T-cell (primary cell): Measurements from ENCODE around the gene MOCS2. TPM values are rescaled to one million over a fixed set of nuclear protein-coding genes. Genes with fewer than 3 reads are reported as not detected.

Source experiments
- ATAC-seq, 4 experiments: fragments of 200-7000 bp in 3 of 4; fragments of 150-1000 bp in 1 of 4; cut with Tn5 transposase; replicated peaks in 1 of 4; 1 replicate in 3 of 4; 2 replicates in 1 of 4; pipeline ENCODE4 v1.10.0; 2021; ENCODE audit warnings: moderate library complexity in 3 of 4, mild to moderate bottlenecking in 2 of 4, moderate number of reproducible peaks in 1 of 4
- CTCF ChIA-PET, 2 donors: fragments of 300-600 bp; sonication (Branson Sonifier 250); formaldehyde crosslinking; loops; one replicate each; lab custom pipeline; 2022; ENCODE audit warnings: antibody characterized with exemption in 2 of 2; lab: Charles Lee
- POLR2A ChIA-PET, 2 donors: fragments of 300-600 bp; sonication (Branson Sonifier 250); formaldehyde crosslinking; loops; one replicate each; lab custom pipeline; 2022; ENCODE audit warnings: antibody characterized with exemption in 2 of 2; lab: Charles Lee
- DNase-seq, 35 experiments: peaks; one replicate each; pipeline versions ENCODE4 v3.0.0 to v3.0.0-alpha.2; 2013 to 2023
- H3K27ac ChIP-seq: one replicate; pipeline ENCODE4 v1.5.1; 2013; ENCODE audit warnings: low read length
- H3K27me3 ChIP-seq, 2 experiments: replicated peaks in 1 of 2; 1 replicate in 1 of 2; 2 replicates in 1 of 2; pipeline versions ENCODE4 v1.6.1 to v1.7.0; 2013; ENCODE audit warnings: low read length in 1 of 2, mixed read lengths in 1 of 2; ENCODE audit not compliant: control insufficient read depth in 2 of 2, insufficient read depth in 2 of 2; ENCODE audit errors: extremely low read depth in 1 of 2
- H3K36me3 ChIP-seq, 2 donors: 1 replicate in 1 of 2; 2 replicates in 1 of 2; pipeline versions ENCODE4 v1.6.1 to v1.7.0; 2013; ENCODE audit warnings: low read length in 1 of 2; ENCODE audit not compliant: control insufficient read depth in 2 of 2, insufficient read depth in 1 of 2; ENCODE audit errors: extremely low read depth in 1 of 2
- H3K4me1 ChIP-seq, 2 experiments: 1 replicate in 1 of 2; 2 replicates in 1 of 2; pipeline versions ENCODE4 v1.6.1 to v1.7.0; 2013; ENCODE audit warnings: low read length in 2 of 2, mixed read lengths in 1 of 2; ENCODE audit not compliant: insufficient read depth in 2 of 2, control insufficient read depth in 1 of 2; ENCODE audit errors: extremely low read depth in 1 of 2
- H3K4me3 ChIP-seq, 2 donors: 1 replicate in 1 of 2; 2 replicates in 1 of 2; pipeline versions ENCODE4 v1.5.1 to v1.7.0; 2013; ENCODE audit warnings: mild to moderate bottlenecking in 2 of 2, low read length in 1 of 2, moderate library complexity in 1 of 2; ENCODE audit not compliant: control insufficient read depth in 1 of 2; ENCODE audit errors: extremely low read depth in 1 of 2
- H3K9me3 ChIP-seq: 2 replicates; pipeline ENCODE4 v1.7.0; 2013
- H3K27ac Mint-ChIP-seq, 2 donors: one replicate each; pipeline ENCODE4 v1.8.0; 2020 to 2021; ENCODE audit warnings: mild to moderate bottlenecking in 2 of 2, mixed read lengths in 2 of 2
- H3K27me3 Mint-ChIP-seq, 2 donors: one replicate each; pipeline ENCODE4 v1.8.0; 2021 to 2022; ENCODE audit warnings: mixed read lengths in 2 of 2
- H3K36me3 Mint-ChIP-seq: one replicate; pipeline ENCODE4 v1.8.0; 2021; ENCODE audit warnings: mixed read lengths
- H3K4me1 Mint-ChIP-seq, 3 donors: one replicate each; pipeline ENCODE4 v1.8.0; 2020 to 2022; ENCODE audit warnings: mixed read lengths in 3 of 3, mild to moderate bottlenecking in 1 of 3
- H3K4me3 Mint-ChIP-seq, 3 donors: one replicate each; pipeline ENCODE4 v1.8.0; 2020 to 2022; ENCODE audit warnings: mild to moderate bottlenecking in 3 of 3, mixed read lengths in 3 of 3, moderate library complexity in 3 of 3
- H3K9me3 Mint-ChIP-seq, 3 donors: one replicate each; pipeline ENCODE4 v1.8.0; 2020 to 2022; ENCODE audit warnings: mixed read lengths in 3 of 3
- WGBS: methylation state at CpG from one replicate; pipeline ENCODE4 v1.1.5; 2013; ENCODE audit warnings: missing lambda C conversion rate; ENCODE audit not compliant: insufficient coverage; 5-methylcytosine and 5-hydroxymethylcytosine counted together
- total RNA-seq, 35 experiments: library from RNA in 6 of 35; stranded (reverse) in 6 of 35; fragments of 120-200 nt in 1 of 35; gene quantifications; one replicate each; pipeline versions ENCODE4 v1.2.1 to v1.2.4 and lab custom pipeline; 2013 to 2026

MOCS2 gene
- total RNA-seq, 5 donors from 2014 or later (not counting 1 experiment from before 2014, with no cell fraction given) = 15.2 to 26.1 (median 21.0) TPM

- Mint-ChIP-seq H3K9me3 (no peaks in the 10 kb centered on the region), H3K27me3 (peaks cover 0 to 3% of the 10 kb centered on the region in 2 donors), H3K4me1 (peaks cover 20 to 41% (median 39%) of the 10 kb centered on the region in 3 donors), H3K36me3 (no peaks in the 10 kb centered on the region), H3K27ac (no peak overlapping the region), H3K4me3 (no peak overlapping the region)
- H3K9me3 ChIP-seq = no peaks in the 10 kb centered on the region
- ChIA-PET CTCF (interaction anchor here in 1 of 2 donors (0.6 kb wide), 1 partner anchor 9 kb away, joined by 3 read pairs; no protein-coding TSS in a partner anchor), POLR2A (interaction anchor here in 1 of 2 donors (0.6 kb wide), 1 partner anchor 9 kb away, joined by 4 read pairs; no protein-coding TSS in a partner anchor)
- ATAC-seq = no peak
- H3K36me3 ChIP-seq = no peaks in the 10 kb centered on the region
- H3K27ac ChIP-seq = no peak overlapping the region
- H3K4me3 ChIP-seq = no peak overlapping the region
- H3K27me3 ChIP-seq = no peaks in the 10 kb centered on the region
- H3K4me1 ChIP-seq = peaks cover 0 to 20% of the 10 kb centered on the region in 2 experiments
- DNase-seq = no peak
These were observed 25.6 kb downstream of the MOCS2 start for GRCh38 chr5:53083927-53084326.

DNA sequence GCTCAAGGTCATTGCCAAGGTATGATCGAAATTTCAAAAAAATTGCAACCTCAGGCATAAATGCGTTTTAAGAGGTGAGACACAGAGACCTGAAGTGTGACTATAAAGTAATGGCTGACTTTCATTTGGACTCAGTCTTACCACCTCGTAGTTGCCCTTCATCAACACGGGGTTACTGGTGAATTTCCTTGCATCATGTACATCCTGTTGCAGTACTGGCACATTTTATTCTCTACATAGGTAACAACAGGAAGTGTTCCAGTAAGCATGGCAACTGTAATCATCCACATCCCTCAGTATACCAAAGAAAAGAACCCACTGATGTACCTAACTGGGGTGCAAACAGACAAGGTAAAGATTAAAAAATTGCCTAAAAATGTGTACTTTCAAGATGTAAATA, 29.3 kb downstream of the MOCS2 start:
- WGBS = 80% methylated on average over 1 of the region's 4 CpGs
- Mint-ChIP-seq H3K36me3 (no peaks in the 10 kb centered on the region), H3K4me3 (no peak overlapping the region), H3K4me1 (peaks cover 20 to 39% (median 39%) of the 10 kb centered on the region in 3 donors), H3K27ac (no peak overlapping the region), H3K9me3 (no peaks in the 10 kb centered on the region), H3K27me3 (peaks cover 0 to 7% of the 10 kb centered on the region in 2 donors)
- ATAC-seq = peak in 3 of 4 experiments; percentile 33 to 79 (median 37)
- POLR2A ChIA-PET = no interaction called here
- Histone ChIP-seq H3K27me3 (no peaks in the 10 kb centered on the region), H3K36me3 (no peaks in the 10 kb centered on the region), H3K27ac (no peak overlapping the region), H3K9me3 (no peaks in the 10 kb centered on the region), H3K4me3 (no peak overlapping the region), H3K4me1 (peaks cover 0 to 20% of the 10 kb centered on the region in 2 experiments)
- CTCF ChIA-PET = no interaction called here
- DNase-seq = no peak

DNA sequence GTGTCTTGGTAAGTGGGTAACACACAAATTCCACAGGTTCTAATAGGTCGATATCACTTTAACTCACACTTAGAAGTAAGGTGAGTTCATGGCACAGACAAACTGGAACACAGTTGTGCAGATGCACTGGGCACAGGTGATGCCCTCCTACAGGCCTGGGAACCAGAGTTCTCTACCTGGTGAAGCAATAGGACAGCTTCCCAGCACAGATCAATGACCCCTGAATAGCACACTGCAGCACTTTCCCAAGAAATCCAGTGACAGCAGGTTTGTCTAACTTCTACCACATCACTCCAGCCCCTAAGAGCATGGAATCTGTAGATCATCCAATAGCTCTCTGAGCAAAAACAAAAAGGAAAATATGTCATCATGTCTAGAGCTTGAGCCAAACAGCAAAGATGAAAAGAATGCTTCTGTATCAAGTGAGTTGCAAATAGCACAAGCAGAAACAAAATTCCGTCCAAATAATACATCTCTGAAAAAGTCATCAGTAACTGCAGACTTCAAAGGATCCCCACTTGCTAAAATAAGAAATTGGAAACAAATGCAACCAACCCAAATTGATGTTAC, 33.5 kb downstream of the MOCS2 start:
- H3K9me3 ChIP-seq = no peaks in the 10 kb centered on the region
- H3K4me3 Mint-ChIP-seq = no peak overlapping the region
- CTCF ChIA-PET = no interaction called here

GRCh38 chr5:53073348-53073747, 36.2 kb downstream of the MOCS2 start:
- H3K36me3 Mint-ChIP-seq = no peaks in the 10 kb centered on the region
- CTCF ChIA-PET = interaction anchor here in 1 of 2 donors (0.7 to 1.0 kb wide), 3 partner anchors 18 to 940 kb away, joined by 3 to 7 read pairs (median 3); no protein-coding TSS in a partner anchor

More for the DNA sequence above, 33.5 kb downstream of the MOCS2 start:
- H3K4me1 Mint-ChIP-seq = peaks cover 7 to 10% (median 8%) of the 10 kb centered on the region in 3 donors
- no peaks in the 10 kb centered on the region for H3K36me3 Mint-ChIP-seq
- Histone ChIP-seq H3K4me3 (no peak overlapping the region), H3K36me3 (no peaks in the 10 kb centered on the region), H3K27ac (no peak overlapping the region), H3K27me3 (no peaks in the 10 kb centered on the region), H3K4me1 (no peaks in the 10 kb centered on the region)
- POLR2A ChIA-PET = interaction anchor here in 1 of 2 donors (0.5 kb wide), 1 partner anchor 400 kb away, joined by 7 read pairs; no protein-coding TSS in a partner anchor
- no peak overlapping the region for H3K27ac Mint-ChIP-seq
- H3K27me3 Mint-ChIP-seq = peaks cover 0 to 4% of the 10 kb centered on the region in 2 donors
- WGBS = 100% methylated on average over 1 of the region's 2 CpGs
- DNase-seq (no peak), ATAC-seq (no peak)
- H3K9me3 Mint-ChIP-seq = no peaks in the 10 kb centered on the region

GRCh38 chr5:53071738-53072137, 37.8 kb downstream of the MOCS2 start:
- H3K27ac Mint-ChIP-seq = no peak overlapping the region
- Histone ChIP-seq H3K4me3 (no peak overlapping the region), H3K36me3 (no peaks in the 10 kb centered on the region), H3K4me1 (no peaks in the 10 kb centered on the region), H3K27me3 (no peaks in the 10 kb centered on the region), H3K27ac (no peak overlapping the region), H3K9me3 (no peaks in the 10 kb centered on the region)
- ATAC-seq (no peak), DNase-seq (no peak)
- peaks cover 0 to 4% of the 10 kb centered on the region in 2 donors for H3K27me3 Mint-ChIP-seq
- H3K4me3 Mint-ChIP-seq = no peak overlapping the region
- ChIA-PET CTCF (interaction anchor here in 1 of 2 donors (1.0 kb wide), 1 partner anchor 27 kb away, joined by 3 read pairs; no protein-coding TSS in a partner anchor), POLR2A (no interaction called here)
- peaks cover 0 to 10% (median 3%) of the 10 kb centered on the region in 3 donors for H3K4me1 Mint-ChIP-seq
- 100% methylated on average over 1 of the region's 2 CpGs for WGBS
- H3K9me3 Mint-ChIP-seq = no peaks in the 10 kb centered on the region
- H3K36me3 Mint-ChIP-seq = no peaks in the 10 kb centered on the region

More at GRCh38 chr5:53073348-53073747, 36.2 kb downstream of the MOCS2 start:
- peaks cover 0 to 10% (median 3%) of the 10 kb centered on the region in 3 donors for H3K4me1 Mint-ChIP-seq
- H3K4me3 ChIP-seq = no peak overlapping the region
- H3K27me3 ChIP-seq = no peaks in the 10 kb centered on the region
- H3K27me3 Mint-ChIP-seq = peaks cover 0 to 4% of the 10 kb centered on the region in 2 donors
- H3K36me3 ChIP-seq = no peaks in the 10 kb centered on the region
- H3K27ac ChIP-seq = no peak overlapping the region
- no peak overlapping the region for H3K4me3 Mint-ChIP-seq
- no peaks in the 10 kb centered on the region for H3K4me1 ChIP-seq
- ATAC-seq (no peak), DNase-seq (no peak)
- no peaks in the 10 kb centered on the region for H3K9me3 ChIP-seq
- no peaks in the 10 kb centered on the region for H3K9me3 Mint-ChIP-seq
- 80% methylated on average over 1 of the region's 2 CpGs for WGBS
- POLR2A ChIA-PET = no interaction called here
- H3K27ac Mint-ChIP-seq = no peak overlapping the region

DNA sequence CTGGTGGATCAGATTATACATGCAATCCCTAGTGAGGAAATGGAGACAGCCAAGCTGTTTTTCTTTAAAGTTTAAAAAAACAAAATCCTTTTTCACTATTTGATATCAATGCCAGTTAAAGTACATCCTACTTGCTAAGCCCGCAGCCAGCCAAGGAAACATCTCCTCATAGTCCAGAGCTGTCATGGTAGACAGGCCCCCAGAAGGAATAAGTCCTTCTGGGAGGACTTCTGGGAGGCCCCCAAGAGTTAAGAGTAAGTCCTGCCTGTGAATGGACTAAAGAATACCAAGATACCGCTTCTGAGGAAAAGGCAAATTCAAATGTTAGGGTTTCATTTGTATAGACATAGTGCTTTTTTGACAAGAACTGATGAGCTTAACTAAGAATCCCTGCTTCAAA, 38.3 kb downstream of the MOCS2 start:
- H3K36me3 ChIP-seq = no peaks in the 10 kb centered on the region
- CTCF ChIA-PET = no interaction called here
- Mint-ChIP-seq H3K4me1 (peaks cover 0 to 10% (median 3%) of the 10 kb centered on the region in 3 donors), H3K4me3 (no peak overlapping the region), H3K27me3 (peaks cover 0 to 4% of the 10 kb centered on the region in 2 donors), H3K36me3 (no peaks in the 10 kb centered on the region), H3K27ac (no peak overlapping the region), H3K9me3 (no peaks in the 10 kb centered on the region)
- no peaks in the 10 kb centered on the region for H3K27me3 ChIP-seq
- no peak for DNase-seq
- no peak overlapping the region for H3K4me3 ChIP-seq
- H3K4me1 ChIP-seq = no peaks in the 10 kb centered on the region
- no peak overlapping the region for H3K27ac ChIP-seq
- WGBS = no CpG with 5 or more reads among the region's 2 CpGs
- ATAC-seq = no peak
- H3K9me3 ChIP-seq = no peaks in the 10 kb centered on the region
- POLR2A ChIA-PET = no interaction called here
